ENCODE measurements around the gene PSMB2. TPM values are rescaled to one million over a fixed set of nuclear protein-coding genes. Genes with fewer than 3 reads are reported as not detected.
"Not testable (repeated sequence)": the region's sequence is repeated elsewhere in the genome, so short reads cannot be mapped to it uniquely, and the experiment has no call there.

The PSMB2 gene
- 47.5 and 50.5 TPM in 2 replicates for total RNA-seq (2014; rRNA removed)
- 92.3 TPM for polyA plus RNA-seq (2012)

DNA sequence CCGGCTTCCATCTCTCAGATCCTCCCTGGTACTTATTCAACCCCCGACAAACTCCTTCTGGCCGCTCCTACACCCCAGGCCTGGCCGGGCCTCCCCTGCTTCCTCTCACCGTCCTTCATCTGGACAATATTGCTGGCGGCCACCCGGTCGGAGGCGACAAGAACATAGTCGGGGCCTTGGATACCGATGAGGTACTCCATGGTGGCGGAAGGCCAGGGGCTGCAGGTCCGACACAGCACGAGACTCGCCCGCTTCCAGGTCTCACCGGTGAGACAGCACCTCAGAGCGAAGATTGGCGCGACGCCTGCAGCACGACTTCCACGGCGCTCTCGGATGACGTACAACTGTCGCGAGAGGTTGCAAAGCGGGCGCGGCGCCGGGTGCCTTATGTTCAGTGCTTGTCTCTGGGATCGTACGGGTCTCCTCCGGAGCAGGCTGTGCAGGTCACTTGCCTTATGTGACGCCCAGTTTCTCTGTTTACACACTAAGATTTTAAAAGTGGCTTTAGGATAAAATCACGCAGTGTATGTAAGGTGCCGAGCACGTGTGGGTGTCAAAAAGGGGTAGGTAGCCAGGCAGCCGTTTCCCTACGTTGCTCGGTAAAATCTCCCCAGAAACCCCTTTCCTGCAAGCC is at the start of gene PSMB2:
Gene PSMB2 (minus strand): TSS at position 294 of the 634 bp plus-strand sequence. CDS start 94 bp downstream, at position 200.
- DNase-seq (ENCODE audit: low read depth) = peak; percentile 96

GRCh38 chr1:35691080-35691479 is 49.8 kb upstream of the PSMB2 start:
- DNase-seq (ENCODE audit: low read depth) = no peak

DNA sequence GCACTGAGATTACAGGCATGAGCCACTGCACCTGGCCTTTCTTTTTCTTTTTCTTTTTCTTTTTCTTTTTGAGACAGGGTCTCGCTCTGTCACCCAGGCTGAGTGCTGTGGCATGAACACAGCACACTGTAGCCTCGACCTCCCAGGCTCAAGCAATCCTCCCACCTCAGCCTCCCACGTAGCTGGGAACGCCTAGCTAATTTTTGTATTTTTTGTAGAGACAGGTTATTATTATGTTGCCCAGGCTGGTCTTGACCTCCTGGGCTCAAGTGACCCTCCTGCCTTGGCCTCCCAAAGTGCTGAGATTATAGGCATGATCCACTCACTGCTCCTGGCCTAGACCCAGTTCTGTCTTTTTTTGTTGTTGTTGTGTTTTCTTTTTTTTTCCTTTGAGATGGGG is 48.8 kb upstream of the PSMB2 start:
- not testable (repeated sequence) for DNase-seq (ENCODE audit: low read depth)

DNA sequence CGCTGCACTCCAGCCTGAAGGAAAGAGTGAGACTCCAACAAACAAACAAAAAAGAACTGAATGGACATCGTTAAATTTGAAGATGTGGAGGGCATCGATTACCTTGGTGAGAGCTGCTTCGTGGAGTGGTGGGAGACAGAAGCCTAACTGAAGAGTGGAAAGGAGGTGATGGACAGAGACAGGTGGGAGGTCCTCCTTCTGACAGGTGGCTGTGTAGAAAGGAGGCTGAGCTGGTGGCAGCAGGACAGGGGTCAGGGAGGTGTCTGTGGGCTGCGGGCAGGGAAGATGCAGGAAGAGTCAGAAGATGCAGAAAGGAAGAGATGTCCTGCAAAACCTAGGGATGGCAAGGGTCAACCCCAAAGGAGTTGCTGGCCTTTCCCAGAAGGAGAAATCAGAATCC is 46.8 kb upstream of the PSMB2 start:
- DNase-seq (ENCODE audit: low read depth) = peak; percentile 11

DNA sequence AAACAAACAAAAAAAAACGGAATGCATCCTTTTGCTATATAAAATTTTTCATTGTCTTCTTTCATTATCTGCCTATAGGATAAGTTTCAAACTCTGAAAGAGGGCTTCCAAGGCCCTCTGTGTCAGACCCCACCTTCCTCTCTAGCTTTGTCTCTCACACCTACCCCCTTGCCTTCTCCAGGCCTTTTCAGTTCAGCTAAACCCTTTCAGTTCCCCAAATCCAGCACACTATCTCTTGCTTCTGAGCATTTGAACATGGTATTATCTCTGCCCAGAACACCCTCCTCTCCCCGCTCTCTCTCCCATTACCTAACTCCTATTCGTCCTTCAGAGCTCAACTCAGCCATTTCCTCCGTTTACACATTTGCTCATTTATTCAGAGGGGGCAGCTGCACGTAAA is 41.7 kb upstream of the PSMB2 start:
- no peak for DNase-seq (ENCODE audit: low read depth)

- no peak for DNase-seq (ENCODE audit: low read depth)
Observed at GRCh38 chr1:35680271-35680670, 38.9 kb upstream of the PSMB2 start.

DNA sequence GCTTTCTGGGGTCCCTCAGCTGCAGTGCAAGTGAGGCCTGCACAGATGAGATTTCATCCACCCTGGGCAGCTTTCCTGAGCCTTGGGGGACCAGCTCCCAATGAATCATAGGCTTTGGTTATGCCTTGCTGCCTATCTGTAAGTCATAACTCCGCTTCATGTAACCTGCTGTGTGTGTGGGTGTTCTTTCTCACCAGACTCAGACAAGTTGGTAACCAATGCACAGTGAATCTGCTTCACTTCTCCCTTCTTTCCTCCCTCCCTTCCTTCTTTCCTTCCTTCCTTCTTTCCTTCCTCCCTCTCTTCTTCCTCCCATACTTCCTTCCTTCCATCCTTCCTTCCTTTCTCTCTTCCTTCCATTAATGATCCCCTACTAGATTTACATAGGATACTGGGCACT is 34.4 kb upstream of the PSMB2 start:
- no peak for DNase-seq (ENCODE audit: low read depth)

DNA sequence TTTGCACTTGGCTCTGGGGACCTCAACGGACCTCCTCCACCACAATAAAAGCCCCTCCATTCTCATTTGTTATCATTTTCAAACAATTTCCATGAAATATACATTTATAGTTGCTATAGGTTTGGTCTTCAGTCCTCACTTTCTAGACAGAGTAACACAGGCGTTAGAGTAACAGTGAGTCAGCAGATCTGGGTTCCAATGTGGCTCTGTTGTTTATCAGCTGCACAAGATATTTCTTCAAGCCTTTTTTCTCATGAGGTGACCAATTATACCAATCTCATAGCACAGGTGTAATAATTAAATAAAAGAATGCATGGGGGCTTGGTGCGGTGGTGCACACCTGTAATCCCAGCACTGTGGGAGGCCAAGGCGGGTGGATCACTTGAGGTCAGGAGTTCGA is 32.8 kb upstream of the PSMB2 start:
- DNase-seq (ENCODE audit: low read depth) = no peak

DNA sequence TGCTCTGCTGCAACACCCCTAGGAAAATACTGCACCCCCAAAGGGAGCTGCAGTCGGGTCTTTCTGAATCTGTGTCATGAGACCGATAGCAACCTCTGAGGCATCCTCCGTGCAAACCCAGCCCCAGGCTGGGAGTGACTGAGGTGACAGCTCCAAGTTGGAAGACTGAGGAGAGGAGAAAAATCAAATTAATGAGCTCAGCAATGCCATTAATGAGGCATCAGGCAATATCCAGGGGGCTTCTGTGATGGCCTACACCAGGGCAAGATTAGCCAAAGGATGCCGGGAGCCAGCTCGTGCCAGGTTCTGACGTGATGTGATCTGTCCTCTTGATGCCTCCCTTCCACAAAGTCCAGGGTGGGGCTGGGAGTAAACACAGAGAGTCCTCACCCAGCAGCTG is 30.8 kb upstream of the PSMB2 start:
- DNase-seq (ENCODE audit: low read depth) = no peak

GRCh38 chr1:35668506-35668905 is 27.2 kb upstream of the PSMB2 start:
- DNase-seq (ENCODE audit: low read depth) = no peak

DNA sequence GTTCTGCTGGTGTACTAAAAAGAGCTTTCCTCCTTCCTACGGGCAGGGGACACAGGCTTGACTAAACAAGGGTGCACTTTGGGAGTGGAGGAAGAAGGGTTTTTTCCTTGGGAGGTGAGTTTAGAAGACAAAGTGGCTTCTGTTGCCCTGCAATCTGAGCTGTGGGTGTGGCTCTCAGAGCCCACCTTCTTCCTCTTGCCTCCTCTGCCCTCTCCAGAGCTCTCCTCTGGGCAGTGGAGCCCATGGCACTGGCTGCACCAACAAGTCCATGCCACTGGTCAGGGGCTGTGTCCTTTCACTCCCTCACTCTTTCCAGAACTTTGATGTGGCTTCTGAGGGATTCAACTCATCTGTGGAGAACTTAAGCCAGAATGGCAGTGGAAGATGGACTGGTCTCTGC is 25.6 kb upstream of the PSMB2 start:
- no peak for DNase-seq (ENCODE audit: low read depth)

DNA sequence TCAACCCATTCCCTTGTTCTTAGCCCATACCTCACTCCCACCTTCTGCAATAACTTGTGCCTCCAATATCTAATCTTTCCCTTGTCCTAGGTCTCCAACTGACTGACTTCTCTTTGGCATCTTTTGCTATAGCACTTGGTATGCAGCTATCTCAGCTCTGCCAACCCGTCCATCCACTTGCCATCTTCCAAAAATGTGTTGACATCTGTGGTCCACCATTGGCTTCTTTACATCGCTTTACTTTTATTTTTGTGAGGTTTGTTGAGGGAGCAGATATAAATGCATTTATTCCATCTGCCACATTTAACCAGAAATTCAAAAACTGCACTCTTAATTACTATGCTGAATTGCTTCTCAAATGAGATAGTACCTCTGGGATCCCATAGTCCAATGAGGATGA is 24.9 kb upstream of the PSMB2 start:
- no peak for DNase-seq (ENCODE audit: low read depth)

GRCh38 chr1:35663434-35663833 is 22.1 kb upstream of the PSMB2 start:
- DNase-seq (ENCODE audit: low read depth) = no peak

DNA sequence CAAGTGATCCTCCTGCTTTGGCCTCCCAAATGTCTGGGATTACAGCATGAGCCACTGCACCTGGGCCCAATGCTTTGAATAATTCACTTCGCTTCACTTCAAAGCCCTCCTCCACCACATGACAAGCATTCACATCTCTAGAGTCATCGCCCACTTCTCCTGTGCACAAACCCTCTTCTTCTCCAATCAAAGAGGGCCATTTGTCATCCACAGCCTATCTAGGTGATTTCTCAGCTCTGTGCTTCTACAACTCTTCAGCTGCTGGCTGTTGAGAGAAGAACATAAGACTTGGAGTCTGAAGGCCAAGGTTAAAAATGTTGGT is 20.1 kb upstream of the PSMB2 start:
- DNase-seq (ENCODE audit: low read depth) = no peak

DNA sequence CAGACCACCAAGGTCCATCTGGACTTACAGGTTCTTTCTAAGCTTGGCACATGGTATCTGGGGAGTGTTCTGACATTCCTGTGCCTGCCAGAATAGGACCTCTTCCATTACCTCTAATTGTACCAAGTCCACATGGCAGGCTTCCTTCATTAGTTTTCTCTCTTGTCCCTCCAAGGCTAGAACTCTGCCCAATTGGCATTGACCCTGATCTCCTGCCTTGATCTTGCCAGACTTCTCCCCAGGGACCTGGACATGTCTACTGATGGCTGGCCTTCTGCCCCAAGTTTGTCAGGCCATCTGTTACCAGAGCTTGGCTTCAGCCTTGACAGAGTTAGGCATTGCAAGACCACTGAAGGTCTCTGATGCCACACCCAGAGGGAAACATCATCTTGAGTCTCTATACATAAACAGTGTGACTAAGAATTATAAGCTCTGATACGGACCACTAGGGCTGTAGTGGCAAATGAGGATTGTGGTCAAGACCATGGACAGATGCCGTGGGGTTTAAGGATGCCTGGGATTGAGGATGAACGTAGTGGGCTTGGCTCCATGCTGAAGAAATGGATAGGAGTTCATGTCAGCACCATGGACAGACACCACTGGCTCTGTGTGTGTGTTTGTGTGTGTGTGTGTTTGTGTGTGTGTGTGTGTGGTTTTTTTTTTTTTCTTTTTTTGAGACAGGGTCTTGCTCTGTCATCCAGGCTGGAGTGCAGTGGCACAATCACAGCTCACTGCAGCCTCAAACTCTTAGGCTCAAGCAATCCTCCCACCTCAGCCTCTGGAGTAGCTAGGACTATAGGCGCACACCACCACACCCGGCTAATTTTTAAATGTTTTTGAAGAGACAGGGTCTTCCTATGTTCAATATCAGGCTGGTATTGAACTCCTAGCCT is 19.5 kb upstream of the PSMB2 start:
- peak; percentile 69 for DNase-seq (ENCODE audit: low read depth)

GRCh38 chr1:35659589-35659988 is 18.3 kb upstream of the PSMB2 start:
- DNase-seq (ENCODE audit: low read depth) = no peak

DNA sequence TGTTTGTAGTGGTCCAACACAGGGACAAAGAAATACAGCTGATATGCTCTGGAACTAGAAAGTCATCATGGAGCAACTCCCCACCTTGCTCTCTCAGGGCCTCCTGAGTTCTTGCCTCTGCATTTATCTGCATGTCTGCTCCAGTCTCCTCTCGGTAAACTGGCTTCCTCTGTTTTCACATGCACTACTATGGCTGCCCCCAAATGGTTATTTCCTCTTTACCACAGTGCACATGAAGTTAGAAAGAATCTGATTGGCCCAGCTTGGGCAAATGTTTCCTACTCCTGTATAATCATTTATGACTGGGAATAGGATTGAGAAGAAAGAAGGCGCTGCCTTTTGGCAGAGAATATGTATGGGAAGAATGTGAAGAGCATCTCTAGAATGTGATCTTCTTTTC is 16.5 kb upstream of the PSMB2 start:
- no peak for DNase-seq (ENCODE audit: low read depth)

DNA sequence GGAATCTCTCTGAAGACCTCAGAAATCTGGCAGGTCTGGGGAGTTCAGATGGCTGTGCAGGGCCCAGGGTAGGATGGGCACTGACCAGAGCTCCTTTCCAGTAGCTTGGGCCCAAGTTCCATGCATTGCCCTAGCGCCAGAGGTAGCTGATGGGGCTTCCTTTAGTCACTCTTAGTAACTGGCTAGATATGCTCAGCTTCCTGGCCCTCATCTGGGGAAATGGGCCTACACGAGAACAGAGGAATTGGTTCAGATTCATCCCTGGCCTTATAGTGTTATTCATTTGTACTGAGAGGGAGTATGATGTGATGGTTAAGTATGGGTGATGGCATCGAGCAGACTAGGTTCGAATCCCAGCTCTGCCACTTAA is 15.5 kb upstream of the PSMB2 start:
- no peak for DNase-seq (ENCODE audit: low read depth)

DNA sequence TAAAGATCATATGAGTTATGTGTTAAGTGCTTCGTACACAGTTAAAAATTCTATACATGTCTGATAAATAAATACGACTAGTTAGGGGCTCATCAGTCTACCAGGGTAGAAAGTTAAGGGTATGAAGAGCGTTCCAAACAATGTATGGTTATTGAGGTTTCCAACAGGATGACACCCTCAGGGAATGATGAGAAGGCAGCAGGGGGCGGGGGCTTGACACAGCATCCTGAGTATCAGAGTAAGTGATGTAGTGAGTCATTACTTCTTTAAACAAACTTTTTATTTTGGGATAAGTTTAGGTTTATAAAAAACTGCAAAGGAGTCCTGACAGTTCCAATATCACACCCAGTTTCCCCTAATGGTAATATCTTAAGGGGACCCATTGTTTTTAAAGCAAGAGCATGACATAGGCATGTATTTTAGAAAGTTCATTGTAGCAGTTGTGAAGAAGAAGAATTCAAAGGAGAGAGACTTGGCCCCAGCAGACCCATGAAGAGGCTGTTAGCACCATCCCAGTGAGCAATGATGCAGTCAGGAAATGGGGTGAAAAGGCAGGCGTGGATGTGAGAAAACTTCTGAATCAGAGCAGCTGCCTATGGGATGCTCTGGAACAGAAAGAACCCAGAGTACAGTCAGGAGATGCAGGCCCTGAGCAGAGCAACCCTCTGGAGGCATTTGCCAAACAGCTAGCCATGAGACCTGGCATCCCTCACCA is 15.0 kb upstream of the PSMB2 start:
- DNase-seq (ENCODE audit: low read depth) = peak; percentile 54

DNA sequence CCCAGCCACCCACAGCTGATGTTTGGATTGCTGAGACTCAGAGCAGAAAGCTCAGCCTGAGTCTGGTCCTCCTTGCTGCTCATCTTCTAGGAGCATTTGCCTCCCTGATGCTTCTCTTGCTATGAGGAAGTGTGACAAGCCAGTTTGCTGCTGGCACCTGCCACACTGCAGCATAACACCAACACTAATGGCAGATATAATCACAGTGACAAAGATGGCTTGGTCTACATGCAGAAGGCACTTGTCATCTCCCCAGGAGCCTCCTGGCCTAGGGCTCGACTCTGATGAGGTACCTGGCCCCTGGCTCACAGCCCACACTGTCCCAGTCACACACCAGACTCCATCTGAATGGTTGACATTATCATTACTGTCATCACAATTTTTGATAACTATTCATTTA is 13.9 kb upstream of the PSMB2 start:
- no peak for DNase-seq (ENCODE audit: low read depth)

DNA sequence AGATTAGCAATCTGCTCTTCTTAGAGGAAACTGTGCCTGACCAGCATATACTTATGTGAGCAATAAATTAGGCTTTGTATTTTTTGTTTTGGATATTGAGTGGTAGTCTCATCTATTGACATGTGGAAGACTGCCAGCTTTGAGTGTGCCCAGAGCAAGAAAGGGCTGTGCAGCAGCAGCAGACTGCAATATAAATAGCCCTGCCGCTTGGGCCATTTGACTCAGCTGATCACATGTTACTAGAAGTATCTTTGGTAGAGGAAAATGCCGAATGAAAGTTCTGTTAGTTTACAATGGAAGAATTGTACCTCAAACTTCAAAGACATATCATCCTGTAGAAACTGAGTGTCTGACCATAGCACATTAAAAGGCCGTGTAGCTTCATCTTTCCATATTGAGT is 9.1 kb upstream of the PSMB2 start:
- DNase-seq (ENCODE audit: low read depth) = peak; percentile 47

DNA sequence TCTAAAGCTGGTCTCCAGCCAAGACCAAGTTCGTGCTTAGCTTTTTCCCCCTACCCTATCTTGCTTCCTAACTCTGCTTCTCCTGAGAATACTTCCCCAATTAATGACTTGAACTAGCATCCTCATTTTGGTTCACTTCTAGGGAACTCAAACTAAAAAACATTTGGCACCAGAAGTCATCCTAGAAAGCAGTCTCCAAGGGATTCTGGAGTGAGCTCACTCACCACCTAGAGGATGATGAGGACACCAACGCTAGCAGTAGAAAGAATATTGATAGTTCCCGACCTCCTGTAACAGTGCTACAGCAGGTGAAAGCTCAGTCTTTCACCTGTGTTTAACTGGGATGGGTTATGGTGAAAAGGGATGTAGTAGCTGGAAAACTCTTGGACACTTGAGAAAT is 4.7 kb upstream of the PSMB2 start:
- no peak for DNase-seq (ENCODE audit: low read depth)

DNA sequence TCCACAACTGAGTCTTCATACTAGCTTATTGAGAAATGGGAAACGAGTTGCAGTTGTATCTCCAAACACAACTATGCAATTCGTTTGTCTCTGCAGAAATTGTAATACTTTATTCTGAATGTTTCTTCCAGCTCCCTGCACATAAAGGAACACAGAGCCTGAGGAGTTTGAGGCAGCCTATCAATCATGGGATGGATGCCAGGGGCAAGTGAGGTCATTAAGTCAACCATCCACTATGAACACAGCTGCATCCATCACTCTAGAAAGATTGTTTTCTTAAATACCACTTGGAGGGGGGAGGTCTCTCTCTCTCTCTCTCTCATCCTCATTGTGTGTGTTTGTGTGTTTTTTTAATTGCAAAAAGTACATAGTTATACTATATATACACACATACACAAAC is 2.9 kb upstream of the PSMB2 start:
- DNase-seq (ENCODE audit: low read depth) = peak; percentile 85
